HFFc6 (cell line): ENCODE data around the gene TSEN2. TPM values are rescaled to one million over a fixed set of nuclear protein-coding genes. Genes with fewer than 3 reads are reported as not detected.
"Not testable (repeated sequence)": the region's sequence is repeated elsewhere in the genome, so short reads cannot be mapped to it uniquely, and the experiment has no call there.

ENCODE experiments used
- DNase-seq: peaks from one replicate; pipeline ENCODE4 v3.0.0-alpha.2; 2018
- H3K27ac Mint-ChIP-seq: 2 replicates; pipeline ENCODE4 v1.8.0; 2020; ENCODE audit warnings: mild to moderate bottlenecking, mixed read lengths
- H3K27me3 Mint-ChIP-seq: 2 replicates; pipeline ENCODE4 v1.8.0; 2021; ENCODE audit warnings: mild to moderate bottlenecking, moderate library complexity, mixed read lengths; ENCODE audit not compliant: insufficient read depth
- H3K36me3 Mint-ChIP-seq: 2 replicates; pipeline ENCODE4 v1.8.0; 2021; ENCODE audit warnings: low read depth, mixed read lengths
- H3K4me1 Mint-ChIP-seq: 2 replicates; pipeline ENCODE4 v1.8.0; 2020; ENCODE audit warnings: low read depth, mixed read lengths
- H3K4me3 Mint-ChIP-seq: 2 replicates; pipeline ENCODE4 v1.8.0; 2020; ENCODE audit warnings: mild to moderate bottlenecking, moderate library complexity, mixed read lengths
- H3K9me3 Mint-ChIP-seq: 2 replicates; pipeline ENCODE4 v1.8.0; 2020; ENCODE audit warnings: mild to moderate bottlenecking, mixed read lengths
- CTCF ChIP-seq: fragments of 200-600 bp; sonication (generic); IDR thresholded peaks from 2 replicates; pipeline ENCODE4 v1.5.0; 2021; ENCODE audit warnings: antibody characterized with exemption, mild to moderate bottlenecking
- total RNA-seq, 6 experiments: library from RNA; stranded (reverse); fragmentation: NEBNext Ultra II Directional; extraction: Animal tissue kit (Norgen Biotek cat#: 25700); gene quantifications; 2 replicates in 1 of 6; 3 replicates in 5 of 6; pipeline ENCODE4 v1.2.3, GENCODE V29; 2021

Gene TSEN2
- total RNA-seq, 6 experiments from 2014 or later, result 9.3 to 15.5 (median 10.9) TPM

DNA sequence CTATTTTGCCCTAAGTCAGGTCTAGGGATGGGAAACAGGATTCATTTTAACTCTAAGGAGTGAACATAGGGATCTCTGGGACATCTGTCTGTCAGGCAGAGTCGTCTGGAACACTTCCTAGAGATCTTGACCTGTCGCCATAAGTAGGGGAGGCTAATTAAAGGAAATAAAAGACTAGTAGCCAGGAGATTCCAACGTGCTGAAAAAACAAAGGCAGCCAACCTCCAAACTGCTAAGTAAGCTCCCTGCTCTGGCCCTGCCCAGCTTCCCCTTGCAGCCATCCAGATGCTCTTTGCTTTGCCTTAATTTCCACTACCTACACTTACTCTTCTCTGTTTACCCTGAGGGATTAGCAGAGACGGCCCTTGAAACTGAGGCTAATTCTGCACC, 18.4 kb upstream of the TSEN2 start:
- Mint-ChIP-seq H3K9me3 (no peaks in the 10 kb centered on the region), H3K4me3 (no peak overlapping the region), H3K27ac (no peak overlapping the region), H3K36me3 (no peaks in the 10 kb centered on the region), H3K27me3 (peaks cover 10% of the 10 kb centered on the region), H3K4me1 (peaks cover 16% of the 10 kb centered on the region)
- DNase-seq, result no peak
- TF ChIP-seq CTCF, result no peak

- Mint-ChIP-seq H3K36me3 (no peaks in the 10 kb centered on the region), H3K9me3 (no peaks in the 10 kb centered on the region), H3K4me1 (peaks cover 14% of the 10 kb centered on the region), H3K4me3 (no peak overlapping the region), H3K27me3 (peaks cover 10% of the 10 kb centered on the region), H3K27ac (no peak overlapping the region)
- DNase-seq, result no peak
- no peak for TF ChIP-seq CTCF
Observed at GRCh38 chr3:12467746-12468145, 16.5 kb upstream of the TSEN2 start.

- H3K27ac Mint-ChIP-seq, result no peak overlapping the region
- peaks cover 19% of the 10 kb centered on the region for H3K4me1 Mint-ChIP-seq
- no peaks in the 10 kb centered on the region for H3K9me3 Mint-ChIP-seq
- peaks cover 10% of the 10 kb centered on the region for H3K27me3 Mint-ChIP-seq
- H3K36me3 Mint-ChIP-seq, result no peaks in the 10 kb centered on the region
- TF ChIP-seq CTCF, result no peak
- DNase-seq, result no peak
- H3K4me3 Mint-ChIP-seq, result no peak overlapping the region
Observed at GRCh38 chr3:12468276-12468675, 16.0 kb upstream of the TSEN2 start.

DNA sequence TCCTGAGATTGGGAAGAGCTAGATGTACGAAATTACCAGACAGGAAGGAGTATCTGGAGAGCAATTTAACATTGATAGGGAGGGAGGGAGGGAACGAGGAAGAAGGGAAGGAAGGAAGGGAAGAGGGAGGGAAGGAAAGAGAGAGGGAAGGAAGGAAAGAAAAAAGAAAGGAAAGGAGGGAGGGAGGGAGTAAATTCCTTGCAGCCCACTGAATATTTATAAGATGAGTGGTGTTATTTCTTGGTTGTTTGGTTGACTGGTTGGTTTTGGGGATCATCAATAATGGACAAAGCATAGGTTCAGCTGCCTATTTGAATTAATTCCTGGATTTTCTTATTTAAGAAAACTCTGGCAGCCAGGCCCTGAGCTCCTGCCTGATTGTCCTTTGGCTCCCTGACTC, 15.5 kb upstream of the TSEN2 start:
- DNase-seq, result no peak
- no peak overlapping the region for H3K27ac Mint-ChIP-seq
- peaks cover 24% of the 10 kb centered on the region for H3K4me1 Mint-ChIP-seq
- no peak for TF ChIP-seq CTCF
- H3K27me3 Mint-ChIP-seq, result peaks cover 10% of the 10 kb centered on the region
- no peaks in the 10 kb centered on the region for H3K9me3 Mint-ChIP-seq
- H3K4me3 Mint-ChIP-seq, result no peak overlapping the region
- H3K36me3 Mint-ChIP-seq, result no peaks in the 10 kb centered on the region

GRCh38 chr3:12469222-12469621, 15.1 kb upstream of the TSEN2 start:
- not testable (repeated sequence) for DNase-seq, H3K27me3 Mint-ChIP-seq, H3K9me3 Mint-ChIP-seq, H3K4me3 Mint-ChIP-seq, H3K27ac Mint-ChIP-seq, H3K36me3 Mint-ChIP-seq
- H3K4me1 Mint-ChIP-seq, result peaks cover 24% of the 10 kb centered on the region

DNA sequence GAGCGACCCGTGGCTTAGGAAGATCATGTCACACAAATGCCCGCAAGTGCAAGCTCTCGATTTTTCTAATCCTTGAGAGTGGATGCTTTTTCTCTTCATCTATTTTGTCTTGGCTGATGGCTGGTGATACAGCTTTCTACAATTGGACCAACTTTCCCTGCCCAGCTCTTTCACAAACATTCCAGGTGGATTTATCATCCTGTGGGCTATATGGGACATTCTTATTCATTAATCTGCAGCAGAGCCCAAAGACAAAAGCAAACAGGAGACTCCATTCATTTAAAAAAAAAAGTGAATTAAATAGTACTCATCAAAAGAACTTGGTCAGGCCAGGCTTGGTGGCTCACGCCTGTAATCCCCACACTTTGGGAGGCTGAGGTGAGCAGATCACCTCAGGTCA, 14.2 kb upstream of the TSEN2 start:
- Mint-ChIP-seq H3K4me1 (peaks cover 24% of the 10 kb centered on the region), H3K4me3 (no peak overlapping the region), H3K27me3 (peaks cover 2% of the 10 kb centered on the region), H3K9me3 (no peaks in the 10 kb centered on the region), H3K36me3 (no peaks in the 10 kb centered on the region), H3K27ac (no peak overlapping the region)
- peak; percentile 36 for DNase-seq
- TF ChIP-seq CTCF, result no peak
